ENCODE data around the gene ALKBH8. TPM values are rescaled to one million over a fixed set of nuclear protein-coding genes. Genes with fewer than 3 reads are reported as not detected.

ALKBH8 gene
- total RNA-seq, 1 donor from 2014 or later = 9.8 TPM

Other genes starting within 250 kb of the ALKBH8 start
- 6.1 and 19.2 TPM in 2 replicates for gene CWF19L2, start 107.9 kb downstream of the ALKBH8 start, total RNA-seq
- gene ELMOD1, start 25.4 kb upstream of the ALKBH8 start, total RNA-seq = 0.10 TPM in 1 of 2 replicates, not detected in the other
- gene SLN, start 146.3 kb upstream of the ALKBH8 start, total RNA-seq = 2.4 and 12.9 TPM in 2 replicates

All from renal cortical epithelial cell (primary cell).